Heart left ventricle (tissue), 13 donors: ENCODE measurements around the gene CCSER1.

Source experiments
- POLR2A ChIP-seq, 2 donors: fragments of 450-650 bp; IDR thresholded peaks; one replicate each; pipeline ENCODE4 v1.6.1; 2017; ENCODE audit warnings: antibody characterized with exemption in 2 of 2, mild to moderate bottlenecking in 2 of 2, moderate library complexity in 2 of 2
- TF ChIP-seq, protein P1 (sequence below), 12 donors: fragments of 200-600 bp; sonication (generic) in 4 of 12; IDR thresholded peaks; one replicate each; pipeline versions ENCODE4 v1.5.0 to v1.8.0; 2018 to 2022; ENCODE audit warnings: antibody characterized with exemption in 12 of 12, mild to moderate bottlenecking in 5 of 12
- donor health status: ischemic (EF 13 %, LVEDD 7.1; RV severe dilation, severe dysfunction).
- donor health status: DM: no; HTN: yes; CAD: no.
- donor health status: DM: no; HTN: no; CAD: no.
- donor health status: ischemic (EF 25% LVEDD 6.9; RV normal size, moderate dysfunction).
- donor health status: ischemic (EF 25% LVEDD 5.7; RV mildly dilated, moderate dysfunction).
- donor health status: ischemic (EF 35%, LVEDD 5.7; RV mildly dilated, moderate dysfunction).
- donor health status: nonischemic (EF 11% LVEDD 7.7; RV severe dilation, severe dysfunction).
- donor health status: DM: yes; HTN: yes; CAD: no.
- donor health status: PGD.
- donor health status: ischemic (EF 29% LVEDD 5.4; RV normal size, mild dysfunction).
- donor health status: nonischemic (EF 23%, LVEDD 6.1; RV moderate dilation, normal function).

- TF ChIP-seq, protein P1, sequence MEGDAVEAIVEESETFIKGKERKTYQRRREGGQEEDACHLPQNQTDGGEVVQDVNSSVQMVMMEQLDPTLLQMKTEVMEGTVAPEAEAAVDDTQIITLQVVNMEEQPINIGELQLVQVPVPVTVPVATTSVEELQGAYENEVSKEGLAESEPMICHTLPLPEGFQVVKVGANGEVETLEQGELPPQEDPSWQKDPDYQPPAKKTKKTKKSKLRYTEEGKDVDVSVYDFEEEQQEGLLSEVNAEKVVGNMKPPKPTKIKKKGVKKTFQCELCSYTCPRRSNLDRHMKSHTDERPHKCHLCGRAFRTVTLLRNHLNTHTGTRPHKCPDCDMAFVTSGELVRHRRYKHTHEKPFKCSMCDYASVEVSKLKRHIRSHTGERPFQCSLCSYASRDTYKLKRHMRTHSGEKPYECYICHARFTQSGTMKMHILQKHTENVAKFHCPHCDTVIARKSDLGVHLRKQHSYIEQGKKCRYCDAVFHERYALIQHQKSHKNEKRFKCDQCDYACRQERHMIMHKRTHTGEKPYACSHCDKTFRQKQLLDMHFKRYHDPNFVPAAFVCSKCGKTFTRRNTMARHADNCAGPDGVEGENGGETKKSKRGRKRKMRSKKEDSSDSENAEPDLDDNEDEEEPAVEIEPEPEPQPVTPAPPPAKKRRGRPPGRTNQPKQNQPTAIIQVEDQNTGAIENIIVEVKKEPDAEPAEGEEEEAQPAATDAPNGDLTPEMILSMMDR (IDR thresholded peaks at IDR 0.05) = no peak
- no peak for TF ChIP-seq POLR2A (IDR thresholded peaks at IDR 0.05)
These were observed 36.7 kb downstream of the CCSER1 start for GRCh38 chr4:90163872-90164271.
